ENCODE results near the gene RBMS3. TPM values are rescaled to one million over a fixed set of nuclear protein-coding genes. Genes with fewer than 3 reads are reported as not detected.
A peak's percentile ranks its signal among the peaks of the same experiment; 100 is the strongest.

Gene RBMS3
- total RNA-seq, 2 experiments from 2014 or later = 0.38 to 0.63 TPM

DNA sequence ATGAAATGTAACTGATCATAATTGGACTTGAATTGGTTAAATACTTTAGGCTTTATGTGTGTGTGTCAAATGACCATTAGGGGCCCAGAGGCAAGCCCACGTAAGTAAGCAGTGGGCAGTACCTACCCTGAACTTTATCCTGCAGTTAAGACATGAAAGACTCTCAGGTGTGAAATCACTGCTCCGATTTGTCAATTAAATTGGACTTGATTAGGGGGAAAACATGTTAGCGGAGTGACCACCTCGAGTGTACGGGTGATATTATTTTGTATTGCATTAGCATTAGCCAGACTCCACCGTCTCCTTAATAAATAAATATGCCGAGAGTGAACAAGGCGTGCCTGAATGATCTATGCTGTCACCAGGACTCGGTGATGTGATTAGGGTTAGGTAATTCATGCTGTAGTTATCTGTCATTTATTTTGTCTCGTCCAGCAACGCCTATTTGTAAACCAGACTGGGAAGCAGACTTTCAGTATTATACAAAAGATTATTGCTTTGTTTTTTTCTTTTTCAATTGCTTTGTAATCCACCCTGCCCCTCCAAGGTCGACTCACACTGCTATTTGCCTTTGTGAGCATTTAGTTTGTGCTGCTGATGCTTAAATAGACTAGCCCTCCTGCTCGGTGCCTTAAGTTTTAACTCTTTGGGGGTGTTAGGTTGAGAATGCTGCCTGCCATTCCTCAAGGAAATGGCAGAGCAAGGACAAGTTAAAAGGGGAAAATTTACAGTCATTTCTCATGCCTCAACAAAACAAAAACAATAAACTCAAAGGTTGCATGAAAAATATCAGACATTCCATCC, 1.8 kb downstream of the RBMS3 start:
- no peak overlapping the region for H3K27ac Mint-ChIP-seq
- H3K27me3 Mint-ChIP-seq = peaks cover 2% of the 10 kb centered on the region
- peaks cover 30% of the 10 kb centered on the region for H3K4me1 Mint-ChIP-seq
- H3K4me3 Mint-ChIP-seq = peak overlapping the region; percentile 63
- no peaks in the 10 kb centered on the region for H3K36me3 Mint-ChIP-seq (ENCODE audit: low read depth)
- CTCF ChIA-PET = no interaction called here
- no peaks in the 10 kb centered on the region for H3K9me3 Mint-ChIP-seq
- POLR2A ChIA-PET = no interaction called here
- DNase-seq = no peak

- Mint-ChIP-seq H3K36me3 (ENCODE audit: low read depth) (no peaks in the 10 kb centered on the region), H3K27ac (no peak overlapping the region), H3K4me3 (peak overlapping the region; percentile 1), H3K4me1 (peaks cover 30% of the 10 kb centered on the region), H3K27me3 (peaks cover 2% of the 10 kb centered on the region), H3K9me3 (no peaks in the 10 kb centered on the region)
- DNase-seq = no peak
- CTCF ChIA-PET = no interaction called here
- POLR2A ChIA-PET = no interaction called here
Measured at GRCh38 chr3:29283231-29284119, 2.6 kb downstream of the RBMS3 start.

GRCh38 chr3:29284497-29284896, 3.6 kb downstream of the RBMS3 start:
- H3K27me3 Mint-ChIP-seq = no peaks in the 10 kb centered on the region
- no peak for DNase-seq
- H3K36me3 Mint-ChIP-seq (ENCODE audit: low read depth) = no peaks in the 10 kb centered on the region
- POLR2A ChIA-PET = no interaction called here
- H3K27ac Mint-ChIP-seq = no peak overlapping the region
- CTCF ChIA-PET = no interaction called here
- H3K9me3 Mint-ChIP-seq = no peaks in the 10 kb centered on the region
- H3K4me3 Mint-ChIP-seq = no peak overlapping the region
- peaks cover 30% of the 10 kb centered on the region for H3K4me1 Mint-ChIP-seq

- ChIA-PET POLR2A (no interaction called here), CTCF (no interaction called here)
- Mint-ChIP-seq H3K9me3 (no peaks in the 10 kb centered on the region), H3K27ac (no peak overlapping the region), H3K27me3 (no peaks in the 10 kb centered on the region), H3K36me3 (ENCODE audit: low read depth) (no peaks in the 10 kb centered on the region), H3K4me1 (peaks cover 28% of the 10 kb centered on the region), H3K4me3 (no peak overlapping the region)
- no peak for DNase-seq
Measured at GRCh38 chr3:29285471-29286071, 4.7 kb downstream of the RBMS3 start.

DNA sequence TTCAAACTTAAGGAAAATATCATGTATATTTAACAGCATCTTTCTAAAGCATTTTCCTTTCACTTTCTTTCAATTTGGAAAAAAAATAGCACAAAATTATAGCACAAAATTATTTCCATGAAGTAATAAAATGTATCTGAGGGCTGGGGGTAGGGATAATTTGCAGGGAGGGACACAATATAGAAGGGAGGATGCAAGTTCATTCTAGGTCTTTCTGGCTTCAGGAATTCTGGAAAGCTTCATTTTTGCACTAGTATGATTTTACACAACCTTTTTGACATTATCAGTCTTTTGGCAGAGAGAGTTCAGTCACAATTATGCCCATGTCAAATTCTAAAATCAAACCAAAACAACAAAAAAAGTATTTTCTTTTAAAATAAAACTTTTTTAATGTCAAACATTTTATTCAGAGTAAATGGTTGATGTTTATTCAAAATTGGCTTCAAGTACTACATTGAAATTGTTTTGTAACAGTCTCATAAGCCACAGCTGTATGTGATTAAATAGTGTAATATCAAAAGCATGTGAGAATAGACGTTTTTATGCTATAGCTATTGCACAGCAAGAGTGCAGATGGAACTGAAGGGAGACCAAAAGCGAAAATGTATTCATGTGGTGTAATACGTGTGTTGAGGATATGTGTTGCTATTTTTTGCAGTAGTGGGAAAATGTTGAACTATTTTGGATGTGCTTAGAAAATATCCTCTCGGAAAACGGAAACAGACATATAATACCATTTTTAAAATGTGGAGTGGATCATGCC, 5.8 kb downstream of the RBMS3 start:
- DNase-seq = no peak
- Mint-ChIP-seq H3K4me3 (no peak overlapping the region), H3K27me3 (no peaks in the 10 kb centered on the region), H3K4me1 (peaks cover 22% of the 10 kb centered on the region), H3K9me3 (no peaks in the 10 kb centered on the region), H3K27ac (no peak overlapping the region), H3K36me3 (ENCODE audit: low read depth) (no peaks in the 10 kb centered on the region)
- ChIA-PET POLR2A (no interaction called here), CTCF (no interaction called here)

- H3K27ac Mint-ChIP-seq = no peak overlapping the region
- H3K4me3 Mint-ChIP-seq = no peak overlapping the region
- H3K9me3 Mint-ChIP-seq = peaks cover 2% of the 10 kb centered on the region
- ChIA-PET CTCF (no interaction called here), POLR2A (no interaction called here)
- H3K27me3 Mint-ChIP-seq = no peaks in the 10 kb centered on the region
- H3K4me1 Mint-ChIP-seq = peaks cover under 1% of the 10 kb centered on the region
- no peaks in the 10 kb centered on the region for H3K36me3 Mint-ChIP-seq (ENCODE audit: low read depth)
- no peak for DNase-seq
Measured at GRCh38 chr3:29290596-29290995, 9.7 kb downstream of the RBMS3 start.

GRCh38 chr3:29291260-29291981, 10.6 kb downstream of the RBMS3 start:
- no peak overlapping the region for H3K4me3 Mint-ChIP-seq
- no peaks in the 10 kb centered on the region for H3K4me1 Mint-ChIP-seq
- H3K27me3 Mint-ChIP-seq = no peaks in the 10 kb centered on the region
- ChIA-PET CTCF (no interaction called here), POLR2A (no interaction called here)
- H3K9me3 Mint-ChIP-seq = peaks cover 2% of the 10 kb centered on the region
- no peak for DNase-seq
- H3K27ac Mint-ChIP-seq = no peak overlapping the region
- H3K36me3 Mint-ChIP-seq (ENCODE audit: low read depth) = no peaks in the 10 kb centered on the region

DNA sequence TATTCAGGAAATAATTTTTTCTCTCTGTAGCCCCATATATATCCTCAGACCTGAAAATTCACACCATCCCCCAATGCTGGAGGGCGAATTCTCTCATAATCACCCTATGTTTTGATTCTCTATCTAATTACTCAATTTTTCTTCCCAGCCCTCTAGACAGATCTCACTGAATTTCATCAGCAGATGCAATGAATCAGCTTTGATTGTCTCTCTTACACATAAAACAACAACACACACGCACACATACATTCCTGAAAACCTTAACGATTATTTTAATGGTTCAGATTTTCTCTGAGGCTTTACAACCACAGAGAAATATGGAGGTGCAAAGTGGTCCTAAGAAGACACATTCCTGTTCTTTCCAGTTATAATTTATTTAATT, 11.1 kb downstream of the RBMS3 start:
- Mint-ChIP-seq H3K27ac (no peak overlapping the region), H3K36me3 (ENCODE audit: low read depth) (no peaks in the 10 kb centered on the region), H3K4me3 (no peak overlapping the region), H3K27me3 (no peaks in the 10 kb centered on the region), H3K9me3 (peaks cover 2% of the 10 kb centered on the region), H3K4me1 (no peaks in the 10 kb centered on the region)
- POLR2A ChIA-PET = no interaction called here
- no peak for DNase-seq
- CTCF ChIA-PET = no interaction called here

DNA sequence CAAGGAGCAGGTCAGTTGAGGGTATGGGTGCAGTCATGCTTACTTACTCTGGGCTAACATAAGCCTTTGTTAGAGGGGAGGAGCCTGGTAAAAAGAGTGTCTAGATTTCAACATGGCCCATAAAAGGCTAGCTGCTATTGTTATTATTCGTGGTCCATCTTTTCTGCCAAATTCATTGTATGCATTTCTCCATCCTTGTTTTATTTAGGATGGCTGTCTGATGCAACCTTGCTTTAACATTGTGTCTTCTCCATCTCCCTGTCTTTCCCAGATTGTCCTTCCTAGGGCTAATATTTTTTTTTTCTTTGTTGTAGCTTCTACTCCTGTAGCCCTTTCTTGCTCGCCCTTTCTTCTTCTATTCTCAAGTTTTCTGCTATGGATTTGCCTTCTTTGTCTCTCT, 12.6 kb downstream of the RBMS3 start:
- Mint-ChIP-seq H3K36me3 (ENCODE audit: low read depth) (no peaks in the 10 kb centered on the region), H3K4me1 (no peaks in the 10 kb centered on the region), H3K9me3 (peaks cover 2% of the 10 kb centered on the region), H3K27me3 (no peaks in the 10 kb centered on the region), H3K4me3 (no peak overlapping the region), H3K27ac (no peak overlapping the region)
- DNase-seq = no peak
- CTCF ChIA-PET = no interaction called here
- POLR2A ChIA-PET = no interaction called here

DNA sequence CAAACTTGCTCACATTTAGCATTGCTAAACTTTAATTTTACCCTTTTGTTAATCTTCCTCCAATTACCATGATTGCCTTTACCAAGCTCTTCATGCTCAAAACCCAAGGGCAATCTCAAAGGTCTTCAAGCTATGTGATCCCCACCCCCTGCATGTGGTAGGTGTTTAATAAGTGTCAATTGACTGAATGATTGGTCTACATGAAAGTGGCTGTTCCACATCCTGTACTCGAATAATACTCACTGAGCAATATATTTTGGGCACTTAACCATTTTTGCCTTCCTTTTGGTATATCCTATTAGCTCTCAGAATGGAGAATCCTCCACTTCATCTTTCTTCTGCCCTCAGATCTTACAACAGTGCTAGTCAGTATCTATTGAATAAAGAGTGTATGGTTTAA, 17.1 kb downstream of the RBMS3 start:
- no peaks in the 10 kb centered on the region for H3K36me3 Mint-ChIP-seq (ENCODE audit: low read depth)

DNA sequence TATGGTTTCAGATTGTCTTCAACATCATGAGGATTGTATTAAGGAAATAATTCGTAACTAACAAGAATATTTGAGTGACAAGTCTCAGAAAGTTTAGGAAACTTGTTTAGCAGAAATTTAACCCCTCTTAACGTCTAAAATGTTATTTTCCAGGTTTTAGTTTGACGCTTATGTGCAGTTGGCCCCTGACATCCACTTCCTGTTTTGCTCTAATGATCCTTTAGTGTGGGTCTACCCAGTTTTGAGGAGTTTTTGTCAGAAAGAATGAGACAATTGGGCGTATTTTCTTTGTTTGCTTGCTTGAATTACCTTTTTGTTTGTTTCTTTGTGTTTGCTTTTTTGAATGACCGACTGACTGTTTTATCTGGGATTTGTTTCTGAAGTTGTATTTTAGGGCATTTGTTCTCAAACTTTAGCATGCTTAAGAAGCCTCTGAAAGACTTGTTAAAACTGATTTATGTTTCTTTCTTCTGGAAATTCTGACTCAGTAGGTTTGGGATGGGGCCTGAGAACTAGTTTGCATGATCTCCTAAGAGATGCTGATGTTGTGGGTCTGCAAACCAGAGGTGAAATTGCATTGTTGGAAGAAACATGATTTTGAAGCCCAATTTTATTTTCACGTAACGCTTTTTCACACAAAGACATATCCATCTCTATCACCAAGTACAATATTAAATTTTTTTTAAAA, 20.6 kb downstream of the RBMS3 start:
- ChIA-PET POLR2A (no interaction called here), CTCF (no interaction called here)
- Mint-ChIP-seq H3K4me3 (no peak overlapping the region), H3K9me3 (peaks cover 5% of the 10 kb centered on the region), H3K27me3 (no peaks in the 10 kb centered on the region), H3K36me3 (ENCODE audit: low read depth) (no peaks in the 10 kb centered on the region), H3K27ac (no peak overlapping the region), H3K4me1 (no peaks in the 10 kb centered on the region)
- DNase-seq = no peak

More for the DNA sequence above, 17.1 kb downstream of the RBMS3 start:
- no peak overlapping the region for H3K4me3 Mint-ChIP-seq
- DNase-seq = no peak
- H3K4me1 Mint-ChIP-seq = no peaks in the 10 kb centered on the region
- peaks cover 2% of the 10 kb centered on the region for H3K9me3 Mint-ChIP-seq
- H3K27ac Mint-ChIP-seq = no peak overlapping the region
- H3K27me3 Mint-ChIP-seq = no peaks in the 10 kb centered on the region
- CTCF ChIA-PET = no interaction called here
- POLR2A ChIA-PET = no interaction called here

GRCh38 chr3:29302619-29303018, 21.7 kb downstream of the RBMS3 start:
- CTCF ChIA-PET = no interaction called here
- POLR2A ChIA-PET = no interaction called here
- Mint-ChIP-seq H3K4me3 (no peak overlapping the region), H3K9me3 (peaks cover 5% of the 10 kb centered on the region), H3K4me1 (no peaks in the 10 kb centered on the region), H3K27ac (no peak overlapping the region), H3K27me3 (no peaks in the 10 kb centered on the region), H3K36me3 (ENCODE audit: low read depth) (no peaks in the 10 kb centered on the region)
- no peak for DNase-seq
